Spinal cord (tissue), 10 donors: ENCODE results near the gene SRCAP. TPM values are rescaled to one million over a fixed set of nuclear protein-coding genes. Genes with fewer than 3 reads are reported as not detected.

ENCODE experiments used
- DNase-seq, 6 donors: peaks; one replicate each; pipeline versions ENCODE4 v3.0.0 to v3.0.0-alpha.2; 2013 to 2015; ENCODE audit warnings: low spot score in 6 of 6, low read depth in 4 of 6
- H3K27ac ChIP-seq: one replicate; pipeline ENCODE4 v1.5.1; 2013; ENCODE audit warnings: low read depth, low read length, control low read depth
- H3K27me3 ChIP-seq: one replicate; pipeline ENCODE4 v1.6.1; 2013; ENCODE audit warnings: low read length; ENCODE audit not compliant: control insufficient read depth, insufficient read depth
- H3K36me3 ChIP-seq: one replicate; pipeline ENCODE4 v1.6.1; 2013; ENCODE audit warnings: low read length; ENCODE audit not compliant: control insufficient read depth, insufficient read depth
- H3K4me1 ChIP-seq: one replicate; pipeline ENCODE4 v1.6.1; 2013; ENCODE audit warnings: low read length; ENCODE audit not compliant: control insufficient read depth, insufficient read depth
- H3K4me3 ChIP-seq: one replicate; pipeline ENCODE4 v1.5.1; 2013; ENCODE audit warnings: low read depth, low read length, control low read depth
- H3K9me3 ChIP-seq: one replicate; pipeline ENCODE4 v1.6.1; 2013; ENCODE audit warnings: low read length; ENCODE audit not compliant: control insufficient read depth, insufficient read depth
- WGBS: methylation state at CpG from one replicate; pipeline ENCODE4 v1.1.5; 2013; ENCODE audit warnings: missing lambda C conversion rate; ENCODE audit not compliant: insufficient coverage; 5-methylcytosine and 5-hydroxymethylcytosine counted together
- polyA plus RNA-seq, 2 donors: library from polyadenylated mRNA; unstranded; fragments of 120-200 nt; gene quantifications; one replicate each; pipeline ENCODE4 v1.2.1, GENCODE V29; 2013; ENCODE audit not compliant: insufficient read length in 2 of 2
- total RNA-seq, 2 donors: library from RNA; depleted of rRNA in 1 of 2; stranded (reverse); fragments of 120-200 nt in 1 of 2; fragments of >200 nt in 1 of 2; gene quantifications; one replicate each; pipeline versions ENCODE4 v1.2.3 to v1.2.4, GENCODE V29; 2013 to 2014
- donor health status: healthy.

SRCAP gene
- total and polyA plus RNA-seq, 4 donors: 15.2 to 48.6 (median 33.4) TPM

- peaks cover 70% of the 10 kb centered on the region for H3K36me3 ChIP-seq
- H3K9me3 ChIP-seq: no peaks in the 10 kb centered on the region
- H3K4me3 ChIP-seq: no peak overlapping the region
- no peaks in the 10 kb centered on the region for H3K4me1 ChIP-seq
- no peaks in the 10 kb centered on the region for H3K27me3 ChIP-seq
- 60% methylated on average over 6 of the region's 8 CpGs for WGBS
- peak in 1 of 6 donors; percentile 37 for DNase-seq
- no peak overlapping the region for H3K27ac ChIP-seq
These were observed 41.6 kb downstream of the SRCAP start for GRCh38 chr16:30740364-30741251.

- peaks cover 62% of the 10 kb centered on the region for H3K36me3 ChIP-seq
- no peak for DNase-seq
These were observed 42.5 kb downstream of the SRCAP start for GRCh38 chr16:30741461-30741914.

GRCh38 chr16:30743716-30744115 is 44.7 kb downstream of the SRCAP start:
- Histone ChIP-seq H3K4me3 (no peak overlapping the region), H3K9me3 (no peaks in the 10 kb centered on the region), H3K27me3 (no peaks in the 10 kb centered on the region), H3K36me3 (peaks cover 40% of the 10 kb centered on the region), H3K4me1 (peaks cover 5% of the 10 kb centered on the region), H3K27ac (no peak overlapping the region)
- no peak for DNase-seq
- WGBS: 94% methylated on average over 8 of the region's 11 CpGs

More at GRCh38 chr16:30741461-30741914, 42.5 kb downstream of the SRCAP start:
- Histone ChIP-seq H3K4me1 (no peaks in the 10 kb centered on the region), H3K27me3 (no peaks in the 10 kb centered on the region), H3K27ac (no peak overlapping the region), H3K4me3 (no peak overlapping the region), H3K9me3 (no peaks in the 10 kb centered on the region)
- 100% methylated on average over 5 of the region's 6 CpGs for WGBS

GRCh38 chr16:30744183-30744582 is 45.2 kb downstream of the SRCAP start:
- H3K4me3 ChIP-seq: no peak overlapping the region
- no peaks in the 10 kb centered on the region for H3K27me3 ChIP-seq
- H3K4me1 ChIP-seq: peaks cover 8% of the 10 kb centered on the region
- H3K9me3 ChIP-seq: no peaks in the 10 kb centered on the region
- no peak overlapping the region for H3K27ac ChIP-seq
- 100% methylated on average over 1 of the region's 2 CpGs for WGBS
- no peak for DNase-seq
- H3K36me3 ChIP-seq: peaks cover 35% of the 10 kb centered on the region

- Histone ChIP-seq H3K27me3 (no peaks in the 10 kb centered on the region), H3K9me3 (no peaks in the 10 kb centered on the region), H3K36me3 (peaks cover 29% of the 10 kb centered on the region), H3K4me1 (peaks cover 12% of the 10 kb centered on the region), H3K4me3 (no peak overlapping the region), H3K27ac (no peak overlapping the region)
- WGBS: no CpG with 5 or more reads among the region's 2 CpGs
- no peak for DNase-seq
These were observed 46.1 kb downstream of the SRCAP start for GRCh38 chr16:30745082-30745481.

GRCh38 chr16:30746638-30747175 is 47.7 kb downstream of the SRCAP start:
- no peaks in the 10 kb centered on the region for H3K27me3 ChIP-seq
- no peaks in the 10 kb centered on the region for H3K9me3 ChIP-seq
- H3K4me3 ChIP-seq: no peak overlapping the region
- H3K4me1 ChIP-seq: peaks cover 12% of the 10 kb centered on the region
- no peak for DNase-seq
- H3K36me3 ChIP-seq: peaks cover 29% of the 10 kb centered on the region
- WGBS: 100% methylated on average over 6 of the region's 9 CpGs
- no peak overlapping the region for H3K27ac ChIP-seq

GRCh38 chr16:30747331-30747730 is 48.4 kb downstream of the SRCAP start:
- Histone ChIP-seq H3K36me3 (peaks cover 28% of the 10 kb centered on the region), H3K4me1 (peaks cover 12% of the 10 kb centered on the region), H3K9me3 (no peaks in the 10 kb centered on the region), H3K4me3 (peak overlapping the region; percentile 68), H3K27ac (no peak overlapping the region), H3K27me3 (no peaks in the 10 kb centered on the region)
- no peak for DNase-seq
- 65% methylated on average over 3 of the region's 3 CpGs for WGBS

GRCh38 chr16:30747799-30748633 is 49.0 kb downstream of the SRCAP start, which contains the start of gene PHKG2:
TSS of gene PHKG2 (plus strand) at chr16:30748425. CDS start at chr16:30748821, 396 bp downstream.
- Histone ChIP-seq H3K4me1 (peaks cover 12% of the 10 kb centered on the region), H3K9me3 (no peaks in the 10 kb centered on the region), H3K4me3 (peak within 1 kb of the TSS; percentile 68), H3K36me3 (peaks cover 26% of the 10 kb centered on the region), H3K27ac (peak within 1 kb of the TSS; percentile 64), H3K27me3 (no peaks in the 10 kb centered on the region)
- WGBS: 3% methylated on average over 60 of the region's 60 CpGs
- peak; percentile 95 to 99 (median 96) for DNase-seq
